ENCODE data around the gene STAB2.

GRCh38 chr12:103757248-103757647 lies 170.2 kb downstream of the STAB2 start:
- no peak for TF ChIP-seq CTCF (IDR thresholded peaks at IDR 0.05)
- TF ChIP-seq POLR2A (IDR thresholded peaks at IDR 0.05) = no peak
